Measurements from ENCODE around the gene AHCY.
"Not testable (repeated sequence)": the region's sequence is repeated elsewhere in the genome, so short reads cannot be mapped to it uniquely, and the experiment has no call there.

The AHCY gene

DNA sequence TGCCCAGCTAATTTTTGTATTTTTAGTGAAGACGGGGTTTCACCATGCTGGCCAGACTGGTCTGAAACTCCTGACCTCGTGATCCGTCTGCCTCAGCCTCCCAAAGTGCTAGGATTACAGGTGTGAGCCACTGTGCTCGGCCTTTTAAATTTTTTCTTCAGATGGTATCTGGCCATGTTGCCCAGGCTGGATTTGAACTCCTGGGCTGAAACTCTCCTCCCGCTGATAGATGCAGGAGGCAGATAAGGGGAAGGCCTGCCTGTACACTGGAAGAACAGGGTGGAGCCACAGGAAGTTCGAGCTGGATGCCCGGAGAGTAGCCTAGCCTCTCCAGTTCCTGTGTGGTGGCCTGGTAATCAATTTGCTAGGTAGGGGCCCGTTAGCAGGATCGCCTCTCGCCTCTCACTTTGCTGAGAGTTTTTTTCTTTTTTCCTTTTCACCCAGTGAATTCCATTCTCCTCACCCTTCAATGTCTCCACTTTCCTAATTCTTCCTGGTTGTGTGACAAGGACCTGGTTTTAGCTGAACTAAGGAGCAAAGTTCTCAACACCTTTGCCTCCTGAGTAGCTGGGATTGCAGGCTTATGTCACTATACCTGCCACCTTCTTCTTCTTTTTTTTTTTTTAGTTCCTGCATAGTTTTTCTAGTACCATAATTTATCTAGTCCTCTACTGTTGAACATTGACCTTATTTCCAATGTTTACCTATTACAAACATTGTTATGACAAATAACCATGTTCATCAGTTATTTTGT lies 40.5 kb upstream of the AHCY start:
- no peak overlapping the region for H3K4me3 ChIP-seq (replicated peaks in 1 of 2; ENCODE audit: low read depth in 2 of 2, low read length in 2 of 2)
- no peak for DNase-seq (ENCODE audit: low read depth in 2 of 2)
- TF ChIP-seq, protein P1, sequence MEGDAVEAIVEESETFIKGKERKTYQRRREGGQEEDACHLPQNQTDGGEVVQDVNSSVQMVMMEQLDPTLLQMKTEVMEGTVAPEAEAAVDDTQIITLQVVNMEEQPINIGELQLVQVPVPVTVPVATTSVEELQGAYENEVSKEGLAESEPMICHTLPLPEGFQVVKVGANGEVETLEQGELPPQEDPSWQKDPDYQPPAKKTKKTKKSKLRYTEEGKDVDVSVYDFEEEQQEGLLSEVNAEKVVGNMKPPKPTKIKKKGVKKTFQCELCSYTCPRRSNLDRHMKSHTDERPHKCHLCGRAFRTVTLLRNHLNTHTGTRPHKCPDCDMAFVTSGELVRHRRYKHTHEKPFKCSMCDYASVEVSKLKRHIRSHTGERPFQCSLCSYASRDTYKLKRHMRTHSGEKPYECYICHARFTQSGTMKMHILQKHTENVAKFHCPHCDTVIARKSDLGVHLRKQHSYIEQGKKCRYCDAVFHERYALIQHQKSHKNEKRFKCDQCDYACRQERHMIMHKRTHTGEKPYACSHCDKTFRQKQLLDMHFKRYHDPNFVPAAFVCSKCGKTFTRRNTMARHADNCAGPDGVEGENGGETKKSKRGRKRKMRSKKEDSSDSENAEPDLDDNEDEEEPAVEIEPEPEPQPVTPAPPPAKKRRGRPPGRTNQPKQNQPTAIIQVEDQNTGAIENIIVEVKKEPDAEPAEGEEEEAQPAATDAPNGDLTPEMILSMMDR (IDR thresholded peaks at IDR 0.05; ENCODE audit: low read depth, low read length) = no peak

DNA sequence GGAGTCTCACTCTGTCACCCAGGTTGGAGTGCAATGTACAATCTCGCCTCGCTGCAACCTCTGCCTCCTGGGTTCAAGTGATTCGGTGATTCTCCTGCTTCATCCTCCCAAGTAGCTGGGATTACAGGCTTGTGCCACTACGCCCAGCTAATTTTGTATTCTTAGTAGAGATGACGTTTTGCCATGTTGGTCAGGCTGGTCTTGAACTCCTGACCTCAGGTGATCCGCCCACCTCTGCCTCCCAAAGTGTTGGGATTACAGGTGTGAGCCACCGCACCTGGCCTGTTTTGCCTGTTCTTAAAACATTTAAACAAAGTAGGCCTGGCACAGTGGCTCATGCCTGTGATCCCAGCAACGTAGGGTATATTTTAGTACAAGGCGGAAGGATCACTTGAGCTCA lies 38.0 kb upstream of the AHCY start:
- H3K4me3 ChIP-seq (replicated peaks in 1 of 2; ENCODE audit: low read depth in 2 of 2, low read length in 2 of 2); DNase-seq (ENCODE audit: low read depth in 2 of 2): not testable (repeated sequence)

- not testable (repeated sequence) for H3K4me3 ChIP-seq (replicated peaks in 1 of 2; ENCODE audit: low read depth in 2 of 2, low read length in 2 of 2); DNase-seq (ENCODE audit: low read depth in 2 of 2)
These were observed 37.6 kb upstream of the AHCY start for GRCh38 chr20:34340726-34341125.

DNA sequence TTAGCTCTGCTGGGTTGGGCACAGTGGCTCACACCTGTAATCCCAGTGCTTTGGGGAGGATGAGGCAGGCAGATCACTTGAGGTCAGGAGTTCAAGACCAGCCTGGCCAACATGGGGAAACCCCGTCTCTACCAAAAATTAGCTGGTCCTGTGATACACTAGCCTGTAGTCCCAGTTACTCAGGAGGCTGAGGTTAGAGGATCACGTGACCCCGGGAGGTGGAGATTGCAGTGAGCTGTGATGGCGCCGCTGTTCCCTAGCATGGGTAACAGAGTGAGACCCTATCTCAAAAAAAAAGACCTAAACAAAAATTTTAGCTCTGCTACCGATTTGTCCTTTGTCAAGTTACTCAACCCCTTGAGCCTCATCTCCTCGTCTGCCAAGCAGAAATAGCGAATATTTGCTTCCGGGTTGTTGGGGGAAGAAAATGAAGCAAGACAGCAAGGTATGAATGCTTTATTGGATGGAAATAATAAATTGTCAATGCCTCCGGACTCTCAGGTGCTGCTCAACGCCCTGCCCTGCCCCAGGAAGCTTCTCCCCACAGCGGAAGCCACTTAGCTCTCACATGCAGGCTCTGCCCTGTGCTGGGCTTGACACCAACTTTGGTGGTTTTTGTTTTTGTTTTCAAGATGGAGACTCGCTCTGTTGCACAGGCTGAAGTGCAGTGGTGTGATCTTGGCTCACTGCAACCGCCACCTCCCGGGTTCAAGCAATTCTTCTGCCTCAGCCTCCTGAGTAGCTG lies 35.0 kb upstream of the AHCY start:
- H3K4me3 ChIP-seq (replicated peaks in 1 of 2; ENCODE audit: low read depth in 2 of 2, low read length in 2 of 2) = no peak overlapping the region
- TF ChIP-seq, protein P1 (IDR thresholded peaks at IDR 0.05; ENCODE audit: low read depth, low read length) = no peak
- no peak for DNase-seq (ENCODE audit: low read depth in 2 of 2)

DNA sequence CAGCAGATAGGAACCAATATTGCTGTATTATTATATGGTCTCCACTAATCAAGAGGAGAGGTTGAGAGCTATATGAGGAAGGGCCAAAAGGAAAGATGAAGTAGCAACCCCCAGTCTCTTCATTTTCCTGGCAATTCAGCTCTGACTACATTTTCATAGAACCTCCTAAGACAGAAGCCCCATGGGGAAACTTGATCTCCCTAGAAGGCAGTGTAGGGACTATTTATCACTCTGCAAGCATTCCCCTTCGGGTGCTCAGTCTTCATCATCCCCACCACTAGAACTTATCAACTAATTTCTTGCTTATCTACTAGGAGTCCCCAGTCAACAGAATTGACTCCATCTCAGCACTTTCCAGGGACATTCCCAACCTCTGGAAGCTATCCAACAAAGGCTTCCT lies 34.4 kb upstream of the AHCY start:
- DNase-seq (ENCODE audit: low read depth in 2 of 2) = no peak
- TF ChIP-seq, protein P1 (IDR thresholded peaks at IDR 0.05; ENCODE audit: low read depth, low read length) = no peak
- H3K4me3 ChIP-seq (replicated peaks in 1 of 2; ENCODE audit: low read depth in 2 of 2, low read length in 2 of 2) = no peak overlapping the region

GRCh38 chr20:34334654-34335407 lies 31.7 kb upstream of the AHCY start:
- H3K4me3 ChIP-seq (replicated peaks in 1 of 2; ENCODE audit: low read depth in 2 of 2, low read length in 2 of 2) = no peak overlapping the region
- TF ChIP-seq, protein P1 (IDR thresholded peaks at IDR 0.05; ENCODE audit: low read depth, low read length) = no peak
- no peak for DNase-seq (ENCODE audit: low read depth in 2 of 2)

- DNase-seq (ENCODE audit: low read depth in 2 of 2) = no peak
- TF ChIP-seq, protein P1 (IDR thresholded peaks at IDR 0.05; ENCODE audit: low read depth, low read length) = no peak
- H3K4me3 ChIP-seq (replicated peaks in 1 of 2; ENCODE audit: low read depth in 2 of 2, low read length in 2 of 2) = no peak overlapping the region
These were observed 30.6 kb upstream of the AHCY start for GRCh38 chr20:34333786-34334185.
